Epithelial cell of proximal tubule (primary cell): ENCODE data around the gene JMJD6. TPM values are rescaled to one million over a fixed set of nuclear protein-coding genes. Genes with fewer than 3 reads are reported as not detected.

Experiments
- DNase-seq: peaks from one replicate; pipeline ENCODE4 v3.0.0-alpha.2; 2011; ENCODE audit warnings: low read depth
- H3K4me3 ChIP-seq: 2 replicates; pipeline ENCODE4 v1.5.1; 2011; ENCODE audit warnings: low read depth, mild to moderate bottlenecking, low read length
- CTCF ChIP-seq: conservative IDR thresholded peaks from 2 replicates; pipeline ENCODE4 v1.5.1; 2012; ENCODE audit warnings: low read depth, mild to moderate bottlenecking, low read length
- total RNA-seq: library from RNA; depleted of rRNA; stranded (reverse); fragments of >200 nt; gene quantifications from 2 replicates; pipeline ENCODE4 v1.2.3, GENCODE V29; 2015

JMJD6 gene
- total RNA-seq = 30.2 and 41.2 TPM in 2 replicates

GRCh38 chr17:76726231-76726775 lies at the start of gene JMJD6:
TSS of gene JMJD6 (minus strand) at chr17:76726606. CDS start at chr17:76726475, 131 bp downstream.
- TF ChIP-seq CTCF = no peak
- peak within 1 kb of the TSS; percentile 98 for H3K4me3 ChIP-seq
- no peak for DNase-seq

GRCh38 chr17:76775021-76775600 lies 48.7 kb upstream of the JMJD6 start:
- DNase-seq = no peak
- TF ChIP-seq CTCF = no peak
- H3K4me3 ChIP-seq = no peak overlapping the region

GRCh38 chr17:76772842-76773525 lies 46.6 kb upstream of the JMJD6 start:
- TF ChIP-seq CTCF = no peak
- H3K4me3 ChIP-seq = no peak overlapping the region
- no peak for DNase-seq

GRCh38 chr17:76758570-76758969 lies 32.2 kb upstream of the JMJD6 start:
- TF ChIP-seq CTCF = no peak
- DNase-seq = no peak
- H3K4me3 ChIP-seq = no peak overlapping the region

- no peak for TF ChIP-seq CTCF
- DNase-seq = no peak
- no peak overlapping the region for H3K4me3 ChIP-seq
Measured at GRCh38 chr17:76757256-76757655, 30.9 kb upstream of the JMJD6 start.

- no peak for TF ChIP-seq CTCF
- DNase-seq = no peak
- H3K4me3 ChIP-seq = no peak overlapping the region
Measured at GRCh38 chr17:76755285-76755684, 28.9 kb upstream of the JMJD6 start.
